H7 (cell line): ENCODE results near the gene CCDC78. TPM values are rescaled to one million over a fixed set of nuclear protein-coding genes. Genes with fewer than 3 reads are reported as not detected.
"Not testable (repeated sequence)": the region's sequence is repeated elsewhere in the genome, so short reads cannot be mapped to it uniquely, and the experiment has no call there.

ENCODE experiments used
- DNase-seq: peaks from one replicate; pipeline ENCODE4 v3.0.0; 2012
- H3K27me3 ChIP-seq: 2 replicates; pipeline ENCODE4 v1.6.0; 2011; ENCODE audit warnings: mild to moderate bottlenecking, low read length; ENCODE audit not compliant: control insufficient read depth, insufficient read depth
- H3K36me3 ChIP-seq: replicated peaks from 2 replicates; pipeline ENCODE4 v1.5.1; 2011; ENCODE audit warnings: low read length; ENCODE audit not compliant: control insufficient read depth, insufficient read depth
- H3K4me3 ChIP-seq: 2 replicates; pipeline ENCODE4 v1.5.1; 2011; ENCODE audit warnings: low read depth, mild to moderate bottlenecking, control low read depth, low read length, moderate library complexity; ENCODE audit not compliant: insufficient read depth
- total RNA-seq: library from RNA; depleted of rRNA; stranded (reverse); fragments of >200 nt; shearing (Covaris generic); gene quantifications from 2 replicates; pipeline ENCODE4 v1.2.3, GENCODE V29; 2014

CCDC78 gene
- total RNA-seq, 1 experiment from 2014 or later = 11.3 TPM

GRCh38 chr16:764848-765487 is 38.7 kb upstream of the CCDC78 start:
- no peaks in the 10 kb centered on the region for H3K36me3 ChIP-seq
- DNase-seq = no peak

GRCh38 chr16:764184-764750 is 38.0 kb upstream of the CCDC78 start:
- H3K27me3 ChIP-seq = no peaks in the 10 kb centered on the region
- no peak overlapping the region for H3K4me3 ChIP-seq
- DNase-seq = no peak
- H3K36me3 ChIP-seq = no peaks in the 10 kb centered on the region

More at GRCh38 chr16:764848-765487, 38.7 kb upstream of the CCDC78 start:
- H3K4me3 ChIP-seq = no peak overlapping the region
- H3K27me3 ChIP-seq = no peaks in the 10 kb centered on the region

GRCh38 chr16:763369-764183 is 37.3 kb upstream of the CCDC78 start:
- Histone ChIP-seq H3K4me3 (no peak overlapping the region), H3K36me3 (no peaks in the 10 kb centered on the region), H3K27me3 (no peaks in the 10 kb centered on the region)
- no peak for DNase-seq

DNA sequence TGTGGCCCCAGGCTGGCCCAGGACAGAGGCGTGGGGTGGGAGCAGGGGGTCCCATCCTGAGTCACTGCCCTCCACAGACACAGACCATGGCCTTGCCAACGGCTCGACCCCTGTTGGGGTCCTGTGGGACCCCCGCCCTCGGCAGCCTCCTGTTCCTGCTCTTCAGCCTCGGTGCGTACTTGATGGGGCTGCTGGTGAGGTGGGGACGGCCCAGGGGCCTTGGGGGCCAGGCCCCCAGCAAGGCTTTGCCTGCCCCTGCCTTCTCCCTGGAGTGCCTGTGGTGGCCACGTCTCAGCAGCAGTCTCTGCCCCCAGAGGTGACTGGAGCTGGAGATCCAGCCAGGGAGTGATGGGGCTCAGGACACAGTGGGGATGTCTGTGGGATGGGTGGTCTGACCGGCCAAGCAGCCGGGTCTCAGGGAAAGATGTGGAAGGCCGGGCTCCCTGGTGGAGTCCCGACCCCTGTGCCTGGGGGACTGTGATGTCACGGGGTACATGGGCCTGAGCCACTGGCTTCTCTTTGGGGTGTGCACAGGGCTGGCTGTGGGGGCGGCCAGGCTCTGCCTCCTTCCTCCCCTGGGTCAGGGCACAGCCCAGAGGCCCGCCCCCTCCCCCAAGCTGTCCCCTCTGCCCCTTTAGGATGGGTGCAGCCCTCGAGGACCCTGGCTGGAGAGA is 36.5 kb upstream of the CCDC78 start:
- H3K4me3 ChIP-seq = no peak overlapping the region
- no peaks in the 10 kb centered on the region for H3K36me3 ChIP-seq
- no peak for DNase-seq
- no peaks in the 10 kb centered on the region for H3K27me3 ChIP-seq

DNA sequence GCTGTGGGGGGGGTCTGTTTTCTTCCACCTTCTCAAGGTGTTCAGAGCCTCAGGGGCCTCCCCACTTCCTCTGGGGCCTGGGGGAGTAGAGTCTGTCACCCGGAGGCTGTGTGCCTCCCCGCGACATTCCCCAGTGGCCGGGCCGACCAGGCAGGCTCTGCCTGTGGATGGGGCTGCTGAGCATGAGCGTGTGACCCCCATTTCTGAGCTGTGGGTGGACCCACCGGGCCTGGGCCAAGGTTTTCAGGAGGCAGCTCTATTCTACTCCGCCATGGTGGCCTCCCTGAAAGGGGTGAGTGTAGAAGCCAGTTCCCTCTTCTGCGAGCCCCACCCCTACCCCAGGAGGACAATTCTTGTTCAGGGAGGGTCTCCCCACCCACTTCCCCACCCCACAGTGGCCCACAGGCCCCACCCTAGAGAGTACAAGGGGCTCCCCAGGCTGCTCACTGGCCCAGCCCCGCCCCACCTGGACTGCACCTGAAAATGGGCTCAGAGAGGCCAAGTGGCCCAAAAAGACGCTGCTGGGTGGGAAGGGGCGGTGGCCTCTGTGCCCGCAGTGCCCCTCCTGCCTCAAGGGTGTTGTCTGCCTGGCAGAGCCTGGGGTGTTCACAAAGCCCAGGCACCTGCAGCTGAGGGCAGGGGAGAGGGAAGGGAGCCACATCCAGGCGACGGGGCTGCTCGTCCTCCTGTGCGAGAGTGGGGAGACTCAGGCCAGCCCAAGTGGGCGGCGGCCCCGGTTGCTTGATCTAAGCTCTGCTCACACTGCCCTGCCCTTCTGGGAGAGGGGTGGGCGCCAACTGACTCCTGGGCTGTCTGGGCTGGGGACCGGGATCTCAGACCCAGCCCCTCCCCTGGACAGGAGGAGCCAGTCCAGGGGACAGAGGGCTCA is 35.6 kb upstream of the CCDC78 start:
- Histone ChIP-seq H3K36me3 (no peaks in the 10 kb centered on the region), H3K4me3 (no peak overlapping the region), H3K27me3 (no peaks in the 10 kb centered on the region)
- DNase-seq = no peak

DNA sequence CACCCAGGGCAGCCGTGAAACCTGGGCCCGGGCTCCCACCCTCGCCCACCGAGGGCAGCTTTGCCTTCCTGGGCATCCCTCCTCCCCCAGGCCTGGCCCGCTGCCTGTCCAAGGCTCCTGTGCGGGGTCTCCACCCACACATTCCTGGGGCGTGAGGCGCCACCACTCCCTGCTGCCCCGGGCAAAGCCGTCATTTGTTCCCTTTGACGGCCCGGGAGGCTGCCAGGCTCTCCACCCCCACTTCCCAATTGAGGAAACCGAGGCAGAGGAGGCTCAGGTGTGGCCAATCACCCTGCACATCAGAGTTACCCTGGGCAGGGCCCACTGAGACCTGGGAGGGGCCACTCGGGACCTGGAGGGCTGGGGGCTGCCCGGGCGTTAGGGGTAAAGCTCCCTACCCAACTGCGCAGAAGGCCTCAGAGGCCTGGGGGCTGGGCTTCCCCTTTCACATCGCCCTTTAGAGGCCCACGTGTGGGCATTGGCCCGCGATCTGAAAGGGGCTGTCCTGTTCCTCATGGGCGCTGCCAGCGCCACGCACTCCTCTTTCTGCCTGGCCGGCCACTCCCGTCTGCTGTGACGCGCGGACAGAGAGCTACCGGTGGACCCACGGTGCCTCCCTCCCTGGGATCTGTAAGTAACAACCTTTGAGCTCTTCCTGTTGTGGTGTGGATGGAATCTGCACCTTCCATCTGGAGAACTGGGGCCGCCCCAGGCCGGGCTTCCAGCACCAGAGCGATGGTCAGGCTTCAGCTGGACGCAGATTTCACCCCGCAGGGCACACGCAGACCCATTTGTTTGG is 34.5 kb upstream of the CCDC78 start, which contains the start of gene MSLN:
TSS of gene MSLN (plus strand) at position 190 of the 799 bp plus-strand sequence. CDS start 1,947 bp downstream, outside the sequence.
- no peak for DNase-seq
- H3K36me3 ChIP-seq = no peaks in the 10 kb centered on the region
- H3K4me3 ChIP-seq = no peak within 1 kb of the TSS
- H3K27me3 ChIP-seq = no peaks in the 10 kb centered on the region

GRCh38 chr16:760065-760464 is 33.8 kb upstream of the CCDC78 start:
- Histone ChIP-seq H3K4me3 (no peak overlapping the region), H3K27me3 (no peaks in the 10 kb centered on the region), H3K36me3 (no peaks in the 10 kb centered on the region)
- no peak for DNase-seq

DNA sequence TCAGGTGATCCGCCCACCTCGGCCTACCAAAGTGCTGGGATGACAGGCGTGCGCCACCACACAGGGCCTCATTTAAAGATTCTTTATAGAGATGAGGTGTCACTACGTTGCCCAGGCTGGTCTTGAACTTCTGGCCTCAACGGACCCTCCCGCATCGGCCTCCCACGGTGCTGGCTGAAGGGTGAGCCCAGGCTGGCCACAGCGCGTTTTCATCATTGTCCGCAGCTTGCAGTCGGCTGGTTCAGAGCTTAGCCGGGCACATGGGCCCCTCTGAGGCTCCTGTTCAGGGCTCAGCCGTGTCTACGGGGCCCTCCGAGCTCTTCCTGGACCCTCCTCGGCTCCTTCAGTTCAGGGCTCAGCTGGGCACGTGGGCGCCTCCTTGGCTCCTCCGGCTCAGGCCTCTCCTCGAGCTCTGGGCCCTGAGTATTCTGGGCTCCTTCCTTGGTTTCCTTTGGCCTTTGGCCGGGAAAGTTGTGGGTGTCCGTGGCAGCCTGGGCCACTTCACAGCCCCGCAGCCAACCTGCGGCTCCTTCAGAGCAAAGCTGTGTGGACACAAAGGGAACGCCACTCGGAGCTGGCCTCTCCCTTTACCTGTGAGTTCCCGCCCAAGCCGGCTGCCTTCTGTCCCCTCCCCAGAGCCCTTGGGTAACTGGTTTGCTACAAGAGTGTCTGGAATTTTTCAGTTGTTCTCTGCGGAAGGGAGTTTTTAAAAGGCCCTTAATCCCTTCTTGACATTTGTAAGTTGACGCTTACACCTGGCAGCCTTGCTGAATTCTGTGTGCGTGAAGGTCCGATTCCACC is 33.1 kb upstream of the CCDC78 start:
- Histone ChIP-seq H3K27me3 (no peaks in the 10 kb centered on the region), H3K36me3 (no peaks in the 10 kb centered on the region), H3K4me3 (no peak overlapping the region)
- no peak for DNase-seq

GRCh38 chr16:756428-756827 is 30.2 kb upstream of the CCDC78 start:
- DNase-seq = no peak
- no peaks in the 10 kb centered on the region for H3K36me3 ChIP-seq
- no peak overlapping the region for H3K4me3 ChIP-seq
- H3K27me3 ChIP-seq = no peaks in the 10 kb centered on the region

GRCh38 chr16:754656-755055 is 28.4 kb upstream of the CCDC78 start:
- H3K36me3 ChIP-seq = no peaks in the 10 kb centered on the region
- H3K4me3 ChIP-seq = no peak overlapping the region
- no peak for DNase-seq
- H3K27me3 ChIP-seq = no peaks in the 10 kb centered on the region

DNA sequence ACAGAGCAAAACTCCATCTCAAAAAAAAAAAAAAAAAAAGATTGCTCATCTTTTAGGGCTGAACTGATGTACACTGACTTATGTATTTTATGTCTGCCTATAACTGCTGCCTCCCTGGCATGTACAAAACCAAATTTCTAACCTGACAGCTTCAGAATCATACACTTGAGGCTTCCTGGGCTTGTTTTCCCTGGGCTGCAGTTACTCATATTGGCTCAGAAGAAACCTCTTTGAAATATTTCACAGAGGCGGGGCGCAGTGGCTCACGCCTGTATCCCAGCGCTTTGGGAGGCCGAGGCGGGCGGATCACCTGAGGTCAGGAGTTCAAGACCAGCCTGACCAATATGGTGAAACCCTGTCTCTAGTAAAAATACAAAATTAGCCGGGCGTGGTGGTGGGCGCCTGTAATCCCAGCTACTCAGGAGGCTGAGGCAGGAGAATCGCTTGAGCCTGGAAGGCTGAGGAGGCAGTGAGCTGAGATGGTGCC is 27.9 kb upstream of the CCDC78 start:
- not testable (repeated sequence) for H3K4me3 ChIP-seq, DNase-seq, H3K36me3 ChIP-seq, H3K27me3 ChIP-seq

DNA sequence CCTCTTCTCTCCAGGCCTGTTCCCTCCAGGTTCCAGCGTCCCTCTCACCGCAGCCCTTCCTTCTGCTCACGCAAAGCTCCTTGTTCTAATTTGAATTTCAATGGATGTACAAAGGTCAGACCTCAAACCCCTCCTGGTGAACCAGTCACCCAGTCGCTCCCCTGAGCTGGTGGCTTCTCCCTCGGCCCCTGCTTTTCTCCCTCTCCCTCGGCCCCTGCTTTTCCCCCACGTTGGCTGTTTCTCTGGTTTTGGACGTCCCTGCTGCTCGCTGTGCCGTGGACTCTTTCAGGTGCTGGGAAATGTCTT is 25.7 kb upstream of the CCDC78 start:
- Histone ChIP-seq H3K4me3 (no peak overlapping the region), H3K27me3 (no peaks in the 10 kb centered on the region), H3K36me3 (no peaks in the 10 kb centered on the region)
- no peak for DNase-seq
